HG03159 (cell line): ENCODE data around the gene GGTA1.

Experiments
- ATAC-seq: cut with Tn5 transposase; IDR thresholded peaks from one replicate; pipeline ENCODE4 v1.9.1; 2021; ENCODE audit warnings: mild to moderate bottlenecking, moderate library complexity; ENCODE audit not compliant: unreplicated experiment

GGTA1 gene

GRCh38 chr9:121424024-121424432, 75.6 kb downstream of the GGTA1 start:
- ATAC-seq: no peak

- no peak for ATAC-seq
These were observed 87.7 kb downstream of the GGTA1 start for GRCh38 chr9:121411993-121412392.

- no peak for ATAC-seq
These were observed 93.7 kb downstream of the GGTA1 start for GRCh38 chr9:121405899-121406298.
